ENCODE results near the gene UBE2D2. TPM values are rescaled to one million over a fixed set of nuclear protein-coding genes. Genes with fewer than 3 reads are reported as not detected.

Gene UBE2D2
- total and polyA plus RNA-seq, 2 of the 13 experiments (the other 11 are each of a cell fraction or from before 2014, with no cell fraction given) = 79.1 to 109 TPM

DNA sequence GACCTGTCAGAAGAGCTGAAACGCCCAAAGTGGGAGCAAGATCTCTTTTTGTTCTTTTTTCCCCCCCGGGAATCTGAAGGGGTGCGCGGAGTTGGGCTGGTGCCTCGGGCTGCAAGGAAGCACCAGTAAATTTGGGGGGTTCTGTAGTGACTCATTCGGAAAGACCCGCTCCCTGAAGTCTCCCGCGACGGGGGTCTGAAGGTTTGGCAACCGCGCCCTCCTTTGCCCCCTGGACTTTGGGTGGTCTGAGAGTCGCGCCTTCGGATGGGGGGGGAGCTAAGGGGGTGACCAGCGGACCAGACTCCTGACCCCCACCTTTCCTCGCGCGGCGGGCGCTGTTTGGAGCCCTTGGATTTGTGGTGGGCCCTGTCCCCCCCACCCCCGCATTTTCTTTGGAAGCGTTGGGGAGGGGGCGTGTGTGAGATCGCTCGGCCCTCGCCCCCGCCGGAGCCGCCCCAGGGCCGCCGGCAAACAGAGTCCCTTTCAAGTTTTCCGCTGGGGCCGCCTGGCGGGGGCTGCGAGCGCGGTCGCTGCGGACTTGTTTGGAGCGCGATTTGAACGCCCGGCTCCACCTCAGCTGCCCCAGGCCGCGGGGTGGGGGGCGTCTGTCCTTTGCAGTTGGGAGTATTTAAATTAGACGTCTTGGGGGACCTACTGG, 89.0 kb downstream of the UBE2D2 start (continued):
- TF ChIP-seq, protein P1, sequence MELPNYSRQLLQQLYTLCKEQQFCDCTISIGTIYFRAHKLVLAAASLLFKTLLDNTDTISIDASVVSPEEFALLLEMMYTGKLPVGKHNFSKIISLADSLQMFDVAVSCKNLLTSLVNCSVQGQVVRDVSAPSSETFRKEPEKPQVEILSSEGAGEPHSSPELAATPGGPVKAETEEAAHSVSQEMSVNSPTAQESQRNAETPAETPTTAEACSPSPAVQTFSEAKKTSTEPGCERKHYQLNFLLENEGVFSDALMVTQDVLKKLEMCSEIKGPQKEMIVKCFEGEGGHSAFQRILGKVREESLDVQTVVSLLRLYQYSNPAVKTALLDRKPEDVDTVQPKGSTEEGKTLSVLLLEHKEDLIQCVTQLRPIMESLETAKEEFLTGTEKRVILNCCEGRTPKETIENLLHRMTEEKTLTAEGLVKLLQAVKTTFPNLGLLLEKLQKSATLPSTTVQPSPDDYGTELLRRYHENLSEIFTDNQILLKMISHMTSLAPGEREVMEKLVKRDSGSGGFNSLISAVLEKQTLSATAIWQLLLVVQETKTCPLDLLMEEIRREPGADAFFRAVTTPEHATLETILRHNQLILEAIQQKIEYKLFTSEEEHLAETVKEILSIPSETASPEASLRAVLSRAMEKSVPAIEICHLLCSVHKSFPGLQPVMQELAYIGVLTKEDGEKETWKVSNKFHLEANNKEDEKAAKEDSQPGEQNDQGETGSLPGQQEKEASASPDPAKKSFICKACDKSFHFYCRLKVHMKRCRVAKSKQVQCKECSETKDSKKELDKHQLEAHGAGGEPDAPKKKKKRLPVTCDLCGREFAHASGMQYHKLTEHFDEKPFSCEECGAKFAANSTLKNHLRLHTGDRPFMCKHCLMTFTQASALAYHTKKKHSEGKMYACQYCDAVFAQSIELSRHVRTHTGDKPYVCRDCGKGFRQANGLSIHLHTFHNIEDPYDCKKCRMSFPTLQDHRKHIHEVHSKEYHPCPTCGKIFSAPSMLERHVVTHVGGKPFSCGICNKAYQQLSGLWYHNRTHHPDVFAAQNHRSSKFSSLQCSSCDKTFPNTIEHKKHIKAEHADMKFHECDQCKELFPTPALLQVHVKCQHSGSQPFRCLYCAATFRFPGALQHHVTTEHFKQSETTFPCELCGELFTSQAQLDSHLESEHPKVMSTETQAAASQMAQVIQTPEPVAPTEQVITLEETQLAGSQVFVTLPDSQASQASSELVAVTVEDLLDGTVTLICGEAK (IDR thresholded peaks at IDR 0.05) = no peak
- TF ChIP-seq, protein P1 (CRISPR knock-in tag; IDR thresholded peaks at IDR 0.05) = no peak
- TF ChIP-seq ZNF33B (CRISPR knock-in tag; IDR thresholded peaks at IDR 0.05) = no peak
- TF ChIP-seq ZNF136 (CRISPR knock-in tag; IDR thresholded peaks at IDR 0.05; ENCODE audit: low read depth) = no peak
- TF ChIP-seq, protein P2, sequence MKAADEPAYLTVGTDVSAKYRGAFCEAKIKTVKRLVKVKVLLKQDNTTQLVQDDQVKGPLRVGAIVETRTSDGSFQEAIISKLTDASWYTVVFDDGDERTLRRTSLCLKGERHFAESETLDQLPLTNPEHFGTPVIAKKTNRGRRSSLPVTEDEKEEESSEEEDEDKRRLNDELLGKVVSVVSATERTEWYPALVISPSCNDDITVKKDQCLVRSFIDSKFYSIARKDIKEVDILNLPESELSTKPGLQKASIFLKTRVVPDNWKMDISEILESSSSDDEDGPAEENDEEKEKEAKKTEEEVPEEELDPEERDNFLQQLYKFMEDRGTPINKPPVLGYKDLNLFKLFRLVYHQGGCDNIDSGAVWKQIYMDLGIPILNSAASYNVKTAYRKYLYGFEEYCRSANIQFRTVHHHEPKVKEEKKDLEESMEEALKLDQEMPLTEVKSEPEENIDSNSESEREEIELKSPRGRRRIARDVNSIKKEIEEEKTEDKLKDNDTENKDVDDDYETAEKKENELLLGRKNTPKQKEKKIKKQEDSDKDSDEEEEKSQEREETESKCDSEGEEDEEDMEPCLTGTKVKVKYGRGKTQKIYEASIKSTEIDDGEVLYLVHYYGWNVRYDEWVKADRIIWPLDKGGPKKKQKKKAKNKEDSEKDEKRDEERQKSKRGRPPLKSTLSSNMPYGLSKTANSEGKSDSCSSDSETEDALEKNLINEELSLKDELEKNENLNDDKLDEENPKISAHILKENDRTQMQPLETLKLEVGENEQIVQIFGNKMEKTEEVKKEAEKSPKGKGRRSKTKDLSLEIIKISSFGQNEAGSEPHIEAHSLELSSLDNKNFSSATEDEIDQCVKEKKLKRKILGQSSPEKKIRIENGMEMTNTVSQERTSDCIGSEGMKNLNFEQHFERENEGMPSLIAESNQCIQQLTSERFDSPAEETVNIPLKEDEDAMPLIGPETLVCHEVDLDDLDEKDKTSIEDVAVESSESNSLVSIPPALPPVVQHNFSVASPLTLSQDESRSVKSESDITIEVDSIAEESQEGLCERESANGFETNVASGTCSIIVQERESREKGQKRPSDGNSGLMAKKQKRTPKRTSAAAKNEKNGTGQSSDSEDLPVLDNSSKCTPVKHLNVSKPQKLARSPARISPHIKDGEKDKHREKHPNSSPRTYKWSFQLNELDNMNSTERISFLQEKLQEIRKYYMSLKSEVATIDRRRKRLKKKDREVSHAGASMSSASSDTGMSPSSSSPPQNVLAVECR (CRISPR knock-in tag; IDR thresholded peaks at IDR 0.05; ENCODE audit: borderline replicate concordance) = no peak
- no peak for TF ChIP-seq ZC3H4 (CRISPR knock-in tag; IDR thresholded peaks at IDR 0.05; ENCODE audit: borderline replicate concordance)
- TF ChIP-seq ISX (CRISPR knock-in tag; conservative IDR thresholded peaks at IDR 0.05) = no peak
- TF ChIP-seq POLR2A (IDR thresholded peaks at IDR 0.05; ENCODE audit: insufficient read depth in 1 of 2, low read depth in 2 of 2, low read length in 2 of 2) = no peak
- TF ChIP-seq ZNF17 (CRISPR knock-in tag; IDR thresholded peaks at IDR 0.05) = no peak
- TF ChIP-seq, protein P3, sequence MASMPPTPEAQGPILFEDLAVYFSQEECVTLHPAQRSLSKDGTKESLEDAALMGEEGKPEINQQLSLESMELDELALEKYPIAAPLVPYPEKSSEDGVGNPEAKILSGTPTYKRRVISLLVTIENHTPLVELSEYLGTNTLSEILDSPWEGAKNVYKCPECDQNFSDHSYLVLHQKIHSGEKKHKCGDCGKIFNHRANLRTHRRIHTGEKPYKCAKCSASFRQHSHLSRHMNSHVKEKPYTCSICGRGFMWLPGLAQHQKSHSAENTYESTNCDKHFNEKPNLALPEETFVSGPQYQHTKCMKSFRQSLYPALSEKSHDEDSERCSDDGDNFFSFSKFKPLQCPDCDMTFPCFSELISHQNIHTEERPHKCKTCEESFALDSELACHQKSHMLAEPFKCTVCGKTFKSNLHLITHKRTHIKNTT (CRISPR knock-in tag; IDR thresholded peaks at IDR 0.05) = no peak
- TF ChIP-seq ZNF557 (CRISPR knock-in tag; IDR thresholded peaks at IDR 0.05) = no peak
- TF ChIP-seq, protein P4, sequence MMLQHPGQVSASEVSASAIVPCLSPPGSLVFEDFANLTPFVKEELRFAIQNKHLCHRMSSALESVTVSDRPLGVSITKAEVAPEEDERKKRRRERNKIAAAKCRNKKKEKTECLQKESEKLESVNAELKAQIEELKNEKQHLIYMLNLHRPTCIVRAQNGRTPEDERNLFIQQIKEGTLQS (CRISPR knock-in tag; IDR thresholded peaks at IDR 0.05) = no peak
